T-cell (primary cell): ENCODE data around the gene KIAA1614. TPM values are rescaled to one million over a fixed set of nuclear protein-coding genes. Genes with fewer than 3 reads are reported as not detected.

Experiments
- ATAC-seq, 4 experiments: fragments of 200-7000 bp in 3 of 4; fragments of 150-1000 bp in 1 of 4; cut with Tn5 transposase; replicated peaks in 1 of 4; 1 replicate in 3 of 4; 2 replicates in 1 of 4; pipeline ENCODE4 v1.10.0; 2021; ENCODE audit warnings: moderate library complexity in 3 of 4, mild to moderate bottlenecking in 2 of 4, moderate number of reproducible peaks in 1 of 4
- CTCF ChIA-PET, 2 donors: fragments of 300-600 bp; sonication (Branson Sonifier 250); formaldehyde crosslinking; loops; one replicate each; lab custom pipeline; 2022; ENCODE audit warnings: antibody characterized with exemption in 2 of 2; lab: Charles Lee
- POLR2A ChIA-PET, 2 donors: fragments of 300-600 bp; sonication (Branson Sonifier 250); formaldehyde crosslinking; loops; one replicate each; lab custom pipeline; 2022; ENCODE audit warnings: antibody characterized with exemption in 2 of 2; lab: Charles Lee
- DNase-seq, 35 experiments: peaks; one replicate each; pipeline versions ENCODE4 v3.0.0 to v3.0.0-alpha.2; 2013 to 2023
- H3K27ac ChIP-seq: one replicate; pipeline ENCODE4 v1.5.1; 2013; ENCODE audit warnings: low read length
- H3K27me3 ChIP-seq, 2 experiments: replicated peaks in 1 of 2; 1 replicate in 1 of 2; 2 replicates in 1 of 2; pipeline versions ENCODE4 v1.6.1 to v1.7.0; 2013; ENCODE audit warnings: low read length in 1 of 2, mixed read lengths in 1 of 2; ENCODE audit not compliant: control insufficient read depth in 2 of 2, insufficient read depth in 2 of 2; ENCODE audit errors: extremely low read depth in 1 of 2
- H3K36me3 ChIP-seq, 2 donors: 1 replicate in 1 of 2; 2 replicates in 1 of 2; pipeline versions ENCODE4 v1.6.1 to v1.7.0; 2013; ENCODE audit warnings: low read length in 1 of 2; ENCODE audit not compliant: control insufficient read depth in 2 of 2, insufficient read depth in 1 of 2; ENCODE audit errors: extremely low read depth in 1 of 2
- H3K4me1 ChIP-seq, 2 experiments: 1 replicate in 1 of 2; 2 replicates in 1 of 2; pipeline versions ENCODE4 v1.6.1 to v1.7.0; 2013; ENCODE audit warnings: low read length in 2 of 2, mixed read lengths in 1 of 2; ENCODE audit not compliant: insufficient read depth in 2 of 2, control insufficient read depth in 1 of 2; ENCODE audit errors: extremely low read depth in 1 of 2
- H3K4me3 ChIP-seq, 2 donors: 1 replicate in 1 of 2; 2 replicates in 1 of 2; pipeline versions ENCODE4 v1.5.1 to v1.7.0; 2013; ENCODE audit warnings: mild to moderate bottlenecking in 2 of 2, low read length in 1 of 2, moderate library complexity in 1 of 2; ENCODE audit not compliant: control insufficient read depth in 1 of 2; ENCODE audit errors: extremely low read depth in 1 of 2
- H3K9me3 ChIP-seq: 2 replicates; pipeline ENCODE4 v1.7.0; 2013
- H3K27ac Mint-ChIP-seq, 2 donors: one replicate each; pipeline ENCODE4 v1.8.0; 2020 to 2021; ENCODE audit warnings: mild to moderate bottlenecking in 2 of 2, mixed read lengths in 2 of 2
- H3K27me3 Mint-ChIP-seq, 2 donors: one replicate each; pipeline ENCODE4 v1.8.0; 2021 to 2022; ENCODE audit warnings: mixed read lengths in 2 of 2
- H3K36me3 Mint-ChIP-seq: one replicate; pipeline ENCODE4 v1.8.0; 2021; ENCODE audit warnings: mixed read lengths
- H3K4me1 Mint-ChIP-seq, 3 donors: one replicate each; pipeline ENCODE4 v1.8.0; 2020 to 2022; ENCODE audit warnings: mixed read lengths in 3 of 3, mild to moderate bottlenecking in 1 of 3
- H3K4me3 Mint-ChIP-seq, 3 donors: one replicate each; pipeline ENCODE4 v1.8.0; 2020 to 2022; ENCODE audit warnings: mild to moderate bottlenecking in 3 of 3, mixed read lengths in 3 of 3, moderate library complexity in 3 of 3
- H3K9me3 Mint-ChIP-seq, 3 donors: one replicate each; pipeline ENCODE4 v1.8.0; 2020 to 2022; ENCODE audit warnings: mixed read lengths in 3 of 3
- WGBS: methylation state at CpG from one replicate; pipeline ENCODE4 v1.1.5; 2013; ENCODE audit warnings: missing lambda C conversion rate; ENCODE audit not compliant: insufficient coverage; 5-methylcytosine and 5-hydroxymethylcytosine counted together
- total RNA-seq, 35 experiments: library from RNA in 6 of 35; stranded (reverse) in 6 of 35; fragments of 120-200 nt in 1 of 35; gene quantifications; one replicate each; pipeline versions ENCODE4 v1.2.1 to v1.2.4 and lab custom pipeline; 2013 to 2026

The KIAA1614 gene
- total RNA-seq, 5 donors from 2014 or later (not counting 1 experiment from before 2014, with no cell fraction given) = 0.05 to 0.38 (median 0.20) TPM

DNA sequence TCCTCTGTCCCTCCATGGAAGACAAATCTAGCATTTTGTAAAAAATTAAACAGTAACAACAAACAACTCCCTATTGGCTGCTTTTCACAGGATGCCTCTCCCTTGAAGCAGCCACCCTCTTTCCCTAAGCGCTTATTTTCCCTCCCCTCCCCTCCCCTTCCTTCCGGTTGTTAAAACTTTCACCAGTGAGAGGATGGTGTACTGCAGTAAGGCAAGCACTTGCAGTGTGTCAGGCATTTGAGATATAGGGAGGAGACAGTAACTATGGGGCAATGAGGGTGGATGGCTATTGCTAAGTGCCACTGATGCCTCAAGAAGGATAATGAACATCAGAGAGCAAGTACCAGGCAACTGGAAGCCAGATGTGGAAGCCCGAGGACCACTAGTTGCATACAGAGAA lies 19.1 kb upstream of the KIAA1614 start:
- H3K9me3 Mint-ChIP-seq = peaks cover 0 to 3% (median 0%) of the 10 kb centered on the region in 3 donors
- H3K36me3 Mint-ChIP-seq = peaks cover 4% of the 10 kb centered on the region
- DNase-seq (no peak), ATAC-seq (no peak)
- H3K4me3 Mint-ChIP-seq = no peak overlapping the region
- Histone ChIP-seq H3K27me3 (no peaks in the 10 kb centered on the region), H3K9me3 (no peaks in the 10 kb centered on the region), H3K4me1 (peaks cover 3 to 4% of the 10 kb centered on the region in 2 experiments), H3K36me3 (no peaks in the 10 kb centered on the region), H3K27ac (no peak overlapping the region), H3K4me3 (no peak overlapping the region)
- CTCF ChIA-PET = interaction anchor here in 1 of 2 donors (0.7 kb wide), 1 partner anchor 381 kb away, joined by 4 read pairs; no protein-coding TSS in a partner anchor
- POLR2A ChIA-PET = no interaction called here
- no CpG with 5 or more reads among the region's 3 CpGs for WGBS
- H3K27ac Mint-ChIP-seq = no peak overlapping the region
- H3K4me1 Mint-ChIP-seq = peaks cover 8 to 11% (median 8%) of the 10 kb centered on the region in 3 donors
- H3K27me3 Mint-ChIP-seq = no peaks in the 10 kb centered on the region

DNA sequence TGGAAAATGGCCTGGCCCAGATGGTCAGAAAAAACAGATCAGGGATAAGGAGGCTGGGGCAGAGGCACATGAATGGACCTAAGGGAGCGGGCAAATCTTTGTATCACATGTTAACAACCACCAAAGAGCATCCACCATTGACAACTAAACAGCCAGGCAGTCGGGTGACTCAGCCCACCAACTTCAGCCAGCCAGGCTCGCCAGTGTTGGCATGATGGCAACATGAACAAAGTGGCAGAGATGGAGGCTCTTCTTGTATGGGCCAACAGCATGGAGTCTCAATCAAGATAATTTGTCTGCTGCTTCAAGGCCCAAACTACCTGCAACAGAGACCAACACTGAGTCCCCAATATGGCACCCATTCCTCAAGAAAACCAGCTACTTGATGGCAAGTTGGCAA lies 16.5 kb upstream of the KIAA1614 start:
- peaks cover 0 to 3% (median 0%) of the 10 kb centered on the region in 3 donors for H3K9me3 Mint-ChIP-seq
- ATAC-seq = no peak
- Histone ChIP-seq H3K9me3 (no peaks in the 10 kb centered on the region), H3K27me3 (peaks cover 0 to 2% of the 10 kb centered on the region in 2 experiments), H3K27ac (no peak overlapping the region), H3K4me1 (peaks cover 3 to 4% of the 10 kb centered on the region in 2 experiments), H3K36me3 (no peaks in the 10 kb centered on the region), H3K4me3 (no peak overlapping the region)
- 100% methylated on average over 1 of the region's 3 CpGs for WGBS
- H3K36me3 Mint-ChIP-seq = peaks cover 4% of the 10 kb centered on the region
- no peak for DNase-seq
- POLR2A ChIA-PET = no interaction called here
- CTCF ChIA-PET = no interaction called here
- H3K4me1 Mint-ChIP-seq = peaks cover 8 to 11% (median 8%) of the 10 kb centered on the region in 3 donors
- H3K27me3 Mint-ChIP-seq = peaks cover 0 to 5% of the 10 kb centered on the region in 2 donors
- no peak overlapping the region for H3K4me3 Mint-ChIP-seq
- no peak overlapping the region for H3K27ac Mint-ChIP-seq

- Histone ChIP-seq H3K27ac (no peak overlapping the region), H3K9me3 (no peaks in the 10 kb centered on the region), H3K4me3 (no peak overlapping the region), H3K36me3 (no peaks in the 10 kb centered on the region), H3K4me1 (peaks cover under 1 to 4% of the 10 kb centered on the region in 2 experiments), H3K27me3 (peaks cover 0 to 5% of the 10 kb centered on the region in 2 experiments)
- DNase-seq (no peak), ATAC-seq (no peak)
- 86% methylated on average over 5 of the region's 5 CpGs for WGBS
- H3K4me3 Mint-ChIP-seq = no peak overlapping the region
- H3K27me3 Mint-ChIP-seq = peaks cover 0 to 9% of the 10 kb centered on the region in 2 donors
- peaks cover 0 to 3% (median 0%) of the 10 kb centered on the region in 3 donors for H3K9me3 Mint-ChIP-seq
- H3K27ac Mint-ChIP-seq = no peak overlapping the region
- POLR2A ChIA-PET = interaction anchor here in 1 of 2 donors (0.5 kb wide), 1 partner anchor 797 kb away, joined by 5 read pairs; no protein-coding TSS in a partner anchor
- H3K4me1 Mint-ChIP-seq = peaks cover 5 to 8% (median 5%) of the 10 kb centered on the region in 3 donors
- H3K36me3 Mint-ChIP-seq = peaks cover 4% of the 10 kb centered on the region
- CTCF ChIA-PET = interaction anchor here in 1 of 2 donors (0.5 kb wide), 1 partner anchor 527 kb away, joined by 5 read pairs; no protein-coding TSS in a partner anchor
Observed at GRCh38 chr1:180898441-180899219, 14.1 kb upstream of the KIAA1614 start.

GRCh38 chr1:180899262-180899661 lies 13.4 kb upstream of the KIAA1614 start:
- Histone ChIP-seq H3K27ac (no peak overlapping the region), H3K4me3 (no peak overlapping the region), H3K4me1 (no peaks in the 10 kb centered on the region), H3K9me3 (no peaks in the 10 kb centered on the region), H3K27me3 (peaks cover 0 to 5% of the 10 kb centered on the region in 2 experiments), H3K36me3 (no peaks in the 10 kb centered on the region)
- peaks cover 4% of the 10 kb centered on the region for H3K36me3 Mint-ChIP-seq
- ChIA-PET CTCF (interaction anchor here in 1 of 2 donors (0.5 kb wide), 1 partner anchor 527 kb away, joined by 5 read pairs; no protein-coding TSS in a partner anchor), POLR2A (no interaction called here)
- H3K4me3 Mint-ChIP-seq = no peak overlapping the region
- H3K27me3 Mint-ChIP-seq = peaks cover 0 to 9% of the 10 kb centered on the region in 2 donors
- 81% methylated on average over 2 of the region's 7 CpGs for WGBS
- peaks cover 0 to 2% (median 0%) of the 10 kb centered on the region in 3 donors for H3K4me1 Mint-ChIP-seq
- no peak overlapping the region for H3K27ac Mint-ChIP-seq
- DNase-seq (no peak), ATAC-seq (no peak)
- H3K9me3 Mint-ChIP-seq = peaks cover 0 to 3% (median 0%) of the 10 kb centered on the region in 3 donors

DNA sequence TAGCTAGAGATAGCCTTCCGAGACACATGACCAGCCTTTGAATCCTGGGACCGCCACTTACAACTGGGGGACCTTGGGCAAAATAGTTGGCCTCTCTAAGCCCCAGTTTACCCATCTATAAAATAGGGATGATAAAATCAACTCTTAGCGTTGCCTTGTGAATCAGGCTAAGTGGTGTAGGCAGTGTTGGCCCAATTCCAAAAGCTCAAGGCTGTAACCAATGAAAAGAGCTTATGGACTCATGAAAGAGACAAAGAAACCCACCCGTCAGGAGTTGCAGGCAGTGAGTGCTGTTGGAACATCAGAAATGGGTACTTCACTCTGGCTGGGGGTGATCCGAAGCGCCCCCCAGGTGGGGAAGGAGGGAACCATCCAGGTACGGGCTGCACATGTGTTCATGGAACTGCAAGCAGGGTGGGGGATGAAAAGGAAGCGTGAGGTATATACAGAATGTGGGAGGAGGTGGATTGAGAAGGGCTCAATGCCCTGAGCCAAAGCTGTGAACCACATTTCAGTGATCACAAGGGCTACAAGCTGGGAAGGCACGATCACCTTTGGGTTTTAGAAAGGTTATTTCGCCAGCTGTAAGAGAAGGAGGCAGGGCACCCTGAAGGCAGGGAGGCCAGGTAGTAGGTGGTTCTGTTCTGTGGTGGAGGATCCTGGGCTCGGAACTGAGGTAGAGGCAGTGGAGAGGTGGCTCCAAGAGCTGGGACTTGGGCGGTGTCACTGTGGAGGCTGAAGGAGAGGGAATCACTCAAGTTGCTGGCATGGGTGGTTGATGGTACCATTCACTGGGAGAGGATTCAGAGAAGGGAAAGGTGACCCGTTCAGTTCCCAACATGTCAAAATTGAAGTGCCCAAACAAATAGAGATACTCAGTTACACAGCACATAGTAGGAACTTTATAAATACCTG lies 11.4 kb upstream of the KIAA1614 start:
- no peak overlapping the region for H3K27ac Mint-ChIP-seq
- 73% methylated on average over 10 of the region's 13 CpGs for WGBS
- Histone ChIP-seq H3K4me1 (no peaks in the 10 kb centered on the region), H3K27ac (no peak overlapping the region), H3K4me3 (no peak overlapping the region), H3K27me3 (peaks cover 0 to 5% of the 10 kb centered on the region in 2 experiments), H3K9me3 (no peaks in the 10 kb centered on the region), H3K36me3 (no peaks in the 10 kb centered on the region)
- peaks cover 0 to 3% (median 0%) of the 10 kb centered on the region in 3 donors for H3K9me3 Mint-ChIP-seq
- ChIA-PET POLR2A (no interaction called here), CTCF (interaction anchor here in 1 of 2 donors (0.6 kb wide), 1 partner anchor 8 kb away, joined by 3 read pairs; no protein-coding TSS in a partner anchor)
- ATAC-seq (no peak), DNase-seq (no peak)
- no peaks in the 10 kb centered on the region for H3K4me1 Mint-ChIP-seq
- no peaks in the 10 kb centered on the region for H3K36me3 Mint-ChIP-seq
- H3K4me3 Mint-ChIP-seq = no peak overlapping the region
- H3K27me3 Mint-ChIP-seq = peaks cover 0 to 9% of the 10 kb centered on the region in 2 donors

- H3K27ac Mint-ChIP-seq = no peak overlapping the region
- H3K4me1 Mint-ChIP-seq = no peaks in the 10 kb centered on the region
- Histone ChIP-seq H3K4me1 (no peaks in the 10 kb centered on the region), H3K36me3 (no peaks in the 10 kb centered on the region), H3K4me3 (no peak overlapping the region), H3K9me3 (no peaks in the 10 kb centered on the region), H3K27me3 (peaks cover 0 to 11% of the 10 kb centered on the region in 2 experiments), H3K27ac (no peak overlapping the region)
- ChIA-PET CTCF (no interaction called here), POLR2A (interaction anchor here in 1 of 2 donors (0.6 kb wide), 1 partner anchor 324 kb away, joined by 3 read pairs; no protein-coding TSS in a partner anchor)
- no peak overlapping the region for H3K4me3 Mint-ChIP-seq
- H3K36me3 Mint-ChIP-seq = no peaks in the 10 kb centered on the region
- no peaks in the 10 kb centered on the region for H3K9me3 Mint-ChIP-seq
- peaks cover 4 to 9% of the 10 kb centered on the region in 2 donors for H3K27me3 Mint-ChIP-seq
- ATAC-seq = no peak
- WGBS = no CpG with 5 or more reads among the region's 3 CpGs
- no peak for DNase-seq
Observed at GRCh38 chr1:180902541-180902940, 10.2 kb upstream of the KIAA1614 start.
